NCI-H510A treated with DMSO at 0.1 percent for 48 hours (cell line): ENCODE data around the gene UBAC2.
A peak's percentile ranks its signal among the peaks of the same experiment; 100 is the strongest.

Source experiments
- DNase-seq: peaks from one replicate; lab custom pipeline; 2025; lab: John Stamatoyannopoulos, UW

UBAC2 gene

DNA sequence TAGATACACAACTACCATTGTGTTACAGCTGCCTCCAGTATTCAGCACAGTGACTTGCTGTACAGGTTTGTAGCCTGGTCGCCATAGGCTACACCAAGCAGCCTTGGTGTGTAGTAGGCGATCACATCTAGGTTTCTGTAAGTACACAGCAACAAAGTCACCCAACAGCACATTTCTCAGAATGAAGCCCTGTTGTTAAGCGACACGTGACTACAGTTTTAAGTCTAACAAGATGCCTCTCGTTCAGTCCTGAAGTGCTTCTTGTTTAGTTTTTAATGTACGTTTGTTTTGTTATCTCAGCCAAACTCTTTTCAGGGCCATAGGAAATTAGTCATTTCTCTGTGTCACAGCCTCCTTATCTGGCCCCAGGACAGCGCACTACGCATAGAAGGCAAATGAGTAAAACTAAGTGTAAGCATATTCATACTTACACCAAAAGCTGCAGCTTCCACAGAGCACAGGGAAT is 156.5 kb downstream of the UBAC2 start:
- DNase-seq: no peak

DNA sequence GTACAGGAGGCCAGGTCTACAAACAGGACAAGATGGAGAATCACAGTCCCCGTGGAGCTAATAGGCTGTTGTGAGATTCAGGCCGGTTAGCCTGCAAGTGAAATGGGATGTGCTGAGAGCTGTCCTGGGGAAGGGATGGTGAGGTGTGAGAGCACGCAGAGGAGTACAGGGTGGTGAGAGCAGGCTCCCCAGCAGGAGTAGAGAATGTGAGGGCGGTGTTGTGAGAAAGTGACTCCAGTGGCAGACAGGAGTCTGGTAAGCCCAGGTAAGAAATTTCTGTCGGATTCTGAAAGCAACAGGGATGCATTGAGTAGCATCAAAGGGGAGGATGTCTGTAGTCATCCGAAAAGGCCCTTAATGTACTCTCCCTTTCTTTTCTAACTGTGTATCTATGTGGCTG is 157.3 kb downstream of the UBAC2 start:
- no peak for DNase-seq

DNA sequence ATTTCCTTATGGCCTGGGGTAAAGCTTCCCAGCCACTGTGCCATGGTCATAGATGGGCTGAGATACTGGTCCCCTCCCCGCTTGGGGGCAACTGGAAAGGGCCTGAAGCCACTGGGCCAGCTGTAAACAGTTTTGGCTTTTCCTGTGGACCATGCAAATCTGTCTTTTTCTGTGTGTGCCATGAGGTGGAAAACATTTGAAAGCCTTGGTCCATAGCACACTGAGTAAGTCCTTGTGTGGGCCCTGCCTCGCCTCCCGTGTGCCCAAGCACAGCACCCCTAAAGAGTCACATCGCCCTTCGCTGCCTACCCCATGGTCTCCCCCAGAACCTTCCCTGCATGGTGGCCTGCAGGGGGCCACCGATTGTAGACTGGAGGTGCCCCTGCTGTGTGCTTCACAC is 158.9 kb downstream of the UBAC2 start:
- DNase-seq: no peak

DNA sequence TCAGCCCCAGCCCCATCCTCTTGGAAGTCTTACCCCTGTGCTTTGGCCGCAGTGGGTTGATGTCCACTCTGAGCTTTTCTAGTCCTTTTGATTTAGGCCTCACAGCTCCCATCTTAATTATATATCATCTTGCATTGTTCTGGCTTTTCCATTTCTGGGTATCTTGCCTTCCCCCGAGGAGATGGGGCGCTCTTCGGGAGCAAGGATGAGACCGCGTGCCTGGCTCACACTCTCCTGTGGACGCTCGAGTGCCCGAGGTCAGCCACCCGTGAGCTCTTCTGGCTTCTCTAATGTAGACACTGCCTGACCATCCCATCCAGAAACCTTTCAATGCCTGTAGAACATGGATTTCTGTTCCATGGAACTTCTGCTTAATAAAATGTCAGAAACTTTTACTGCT is 160.0 kb downstream of the UBAC2 start:
- DNase-seq: no peak

DNA sequence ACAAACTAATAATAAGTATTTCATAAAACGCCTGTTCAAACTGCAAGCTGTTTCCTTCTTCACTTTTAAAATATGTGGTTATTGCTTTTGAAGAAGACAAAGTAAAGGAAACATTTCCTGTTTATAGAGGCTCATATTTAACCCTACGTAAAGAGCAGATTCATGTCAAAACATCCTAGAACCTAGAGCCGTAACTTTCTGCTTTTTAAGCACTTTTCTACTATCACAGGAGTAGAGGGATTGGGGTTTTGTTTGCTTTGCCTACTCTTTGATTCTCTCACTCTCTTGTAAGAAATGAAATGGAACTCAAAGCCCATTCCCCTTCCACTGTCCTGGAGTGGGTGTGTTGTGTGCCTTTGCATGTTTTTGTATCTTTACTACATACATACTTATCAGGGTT is 160.5 kb downstream of the UBAC2 start:
- DNase-seq: no peak

DNA sequence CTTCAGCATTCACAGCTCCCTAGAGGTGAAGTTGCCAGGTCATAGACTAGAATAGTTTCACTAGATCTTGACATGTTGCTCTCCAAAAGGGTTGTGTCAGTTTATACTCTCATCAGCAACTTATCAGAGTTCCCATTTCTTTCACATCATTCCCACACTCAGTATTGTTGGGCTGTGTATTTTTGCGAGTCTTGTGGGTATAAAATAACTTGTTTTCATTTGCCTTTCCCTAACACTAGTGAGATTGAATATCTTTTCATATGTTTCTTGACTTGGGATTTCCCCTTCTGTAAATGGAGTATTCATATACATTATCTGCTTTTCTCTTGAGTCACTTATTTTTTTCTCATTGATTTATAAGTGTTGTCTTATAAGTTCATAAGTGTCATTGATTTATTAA is 161.7 kb downstream of the UBAC2 start:
- no peak for DNase-seq

DNA sequence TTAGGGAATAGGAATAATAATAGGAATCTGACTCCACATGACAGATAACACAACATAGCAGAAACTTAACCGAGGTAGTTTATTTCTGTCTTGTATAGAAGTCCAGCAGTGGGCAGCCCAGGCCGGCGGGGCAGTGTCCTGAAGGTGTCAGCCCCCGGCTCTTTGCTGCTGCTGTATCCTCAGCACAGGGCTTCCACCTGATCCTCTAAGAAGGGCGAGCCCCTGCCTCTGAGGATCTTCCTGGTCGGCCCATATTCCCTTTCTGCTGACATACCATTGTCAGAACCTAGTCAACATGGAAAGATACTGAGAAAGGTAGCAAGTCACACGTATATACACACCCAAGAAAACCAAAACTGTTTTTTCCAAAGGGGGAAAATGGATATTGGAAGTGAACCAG is 162.7 kb downstream of the UBAC2 start:
- DNase-seq: no peak

- DNase-seq: no peak
These were observed 163.3 kb downstream of the UBAC2 start for GRCh38 chr13:99363949-99364348.

DNA sequence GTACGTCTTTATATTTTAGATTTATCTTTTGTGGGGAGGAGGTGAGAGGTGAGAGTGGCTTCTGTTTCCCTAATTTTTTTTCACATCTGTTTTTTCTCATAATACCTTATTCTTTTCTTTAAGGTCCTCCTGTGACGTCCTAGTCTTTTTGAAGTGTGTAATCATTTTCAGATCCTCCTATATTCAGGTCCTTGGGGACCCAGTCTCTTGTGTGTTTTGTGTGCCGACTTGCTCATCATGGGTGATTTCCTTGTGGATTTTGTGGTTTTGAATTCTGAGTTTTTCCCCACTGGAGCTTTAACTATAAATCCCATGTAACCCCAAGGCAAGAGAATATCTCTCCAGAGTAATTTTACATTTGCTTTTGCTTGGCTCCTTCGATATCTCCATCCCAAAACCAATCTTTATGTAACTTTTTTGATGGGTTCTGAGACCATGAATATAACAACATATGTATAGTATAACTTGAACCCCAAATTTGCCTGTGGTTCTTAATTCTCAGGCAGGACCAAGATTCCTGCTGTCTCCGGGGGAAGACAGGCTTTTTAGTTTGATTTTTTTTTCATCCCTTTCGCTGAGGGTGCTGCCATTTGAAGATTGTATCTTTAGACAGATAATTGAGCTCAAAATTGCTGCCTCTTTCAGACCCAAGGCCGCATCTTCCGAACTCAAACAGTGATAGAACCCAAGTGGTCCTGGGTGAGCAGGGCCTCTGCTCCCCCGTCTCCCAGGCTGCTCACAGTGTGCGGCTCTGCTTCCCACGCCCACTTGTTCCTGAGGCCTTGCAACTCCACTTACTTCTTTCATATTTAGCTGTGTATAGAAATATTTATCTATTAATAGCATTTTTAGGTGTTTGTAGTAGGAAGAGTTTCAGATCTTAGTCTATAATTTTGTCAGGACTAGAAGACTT is 165.7 kb downstream of the UBAC2 start:
- DNase-seq: no peak

DNA sequence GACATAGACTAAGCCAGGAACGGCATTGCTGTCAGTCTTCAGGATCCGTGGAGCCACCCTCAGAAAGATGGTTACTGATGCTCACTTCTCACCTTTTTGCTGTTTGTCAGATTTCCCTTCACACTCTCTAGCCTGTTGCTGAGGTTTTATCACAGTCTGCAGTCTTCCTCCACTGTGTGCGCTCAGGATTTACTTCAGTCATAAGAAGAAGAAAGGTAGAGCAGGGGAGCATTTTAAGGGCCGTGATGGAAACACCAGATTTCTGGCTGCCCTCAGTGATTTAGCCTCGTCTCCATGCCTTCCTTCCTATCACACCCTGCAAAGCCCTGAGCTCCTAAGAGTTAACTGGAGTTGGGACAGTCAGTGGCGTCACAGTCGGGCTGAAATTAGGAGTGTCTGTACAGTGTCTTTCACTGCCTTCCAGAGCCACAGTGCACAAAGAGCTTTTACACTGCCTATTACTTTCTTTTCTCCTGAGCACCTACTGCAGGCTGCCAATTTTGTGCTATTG is 166.5 kb downstream of the UBAC2 start:
- no peak for DNase-seq

DNA sequence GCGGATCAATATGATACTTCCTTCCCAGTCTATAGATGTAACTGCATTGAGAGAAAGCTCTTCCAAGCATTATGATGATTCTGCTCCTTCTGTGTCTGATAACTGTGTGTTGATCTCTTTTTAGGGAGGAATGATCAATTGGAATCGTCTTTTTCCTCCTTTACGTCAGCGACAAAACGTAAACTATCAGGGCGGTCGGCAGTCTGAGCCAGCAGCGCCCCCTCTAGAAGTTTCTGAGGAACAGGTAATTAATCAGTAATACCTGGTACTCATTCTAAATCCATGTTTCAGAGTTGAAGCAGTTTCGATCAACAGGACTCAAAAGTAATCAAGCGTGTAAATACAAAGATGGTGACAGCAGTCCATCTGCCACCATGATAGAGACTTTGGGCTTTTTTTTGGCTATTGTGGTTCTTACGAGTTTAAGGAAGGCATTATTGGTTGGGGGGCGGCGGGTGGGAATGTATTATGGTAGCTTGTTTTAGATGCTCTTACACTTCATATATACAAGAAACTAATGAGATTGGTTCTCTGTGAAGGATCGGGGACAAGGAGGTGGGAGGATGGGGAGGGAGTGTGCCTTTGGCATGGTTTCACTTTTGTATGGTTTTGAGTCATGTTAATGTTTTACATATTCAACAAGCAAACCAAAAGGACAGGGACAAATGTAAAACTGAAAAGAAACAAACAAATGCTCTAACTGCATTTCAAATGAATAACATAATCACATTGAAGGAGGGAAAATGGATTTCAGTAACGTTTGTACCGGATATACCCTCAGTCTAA is 167.2 kb downstream of the UBAC2 start:
- no peak for DNase-seq

- peak; percentile 5 for DNase-seq
These were observed 170.0 kb downstream of the UBAC2 start for GRCh38 chr13:99370481-99371275.

DNA sequence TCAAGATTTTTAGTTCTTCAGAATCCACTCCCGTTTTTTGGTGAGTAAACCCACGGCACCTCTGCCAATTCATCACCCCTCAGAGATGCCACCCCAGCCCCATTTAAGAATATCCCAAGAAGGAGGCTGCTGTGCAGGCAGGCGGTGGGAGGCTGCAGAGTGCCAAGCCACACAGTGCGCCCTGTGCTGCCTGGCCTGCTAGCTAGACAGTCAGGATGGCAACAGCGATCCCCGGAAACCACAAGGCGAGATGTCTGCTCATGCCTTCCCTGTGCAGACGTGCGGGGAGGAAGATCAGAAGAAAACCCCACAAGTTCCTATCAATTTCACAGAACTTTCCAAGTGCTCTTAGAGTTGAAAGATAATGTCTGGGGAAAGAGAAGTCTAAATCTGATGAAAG is 171.3 kb downstream of the UBAC2 start:
- DNase-seq: no peak

DNA sequence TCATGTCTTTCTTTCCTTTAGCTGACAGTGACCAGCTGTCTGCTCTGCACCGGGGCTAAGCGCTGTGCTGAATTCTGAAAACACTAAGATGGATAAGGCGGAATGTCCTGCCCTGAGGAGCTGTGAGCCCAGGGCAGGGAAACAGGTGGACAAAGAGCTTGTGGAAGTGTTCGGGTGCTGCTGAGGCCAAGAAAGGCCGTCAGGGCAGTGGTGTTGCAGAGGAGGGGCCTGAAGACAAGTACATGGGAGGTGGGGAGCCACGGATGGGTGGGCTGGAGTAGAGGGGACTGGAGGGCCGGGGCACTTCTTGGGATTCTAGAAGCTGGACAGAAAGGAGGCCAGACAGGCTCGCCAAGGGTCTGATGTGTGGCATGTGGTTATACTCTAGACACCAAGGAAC is 172.8 kb downstream of the UBAC2 start:
- no peak for DNase-seq

DNA sequence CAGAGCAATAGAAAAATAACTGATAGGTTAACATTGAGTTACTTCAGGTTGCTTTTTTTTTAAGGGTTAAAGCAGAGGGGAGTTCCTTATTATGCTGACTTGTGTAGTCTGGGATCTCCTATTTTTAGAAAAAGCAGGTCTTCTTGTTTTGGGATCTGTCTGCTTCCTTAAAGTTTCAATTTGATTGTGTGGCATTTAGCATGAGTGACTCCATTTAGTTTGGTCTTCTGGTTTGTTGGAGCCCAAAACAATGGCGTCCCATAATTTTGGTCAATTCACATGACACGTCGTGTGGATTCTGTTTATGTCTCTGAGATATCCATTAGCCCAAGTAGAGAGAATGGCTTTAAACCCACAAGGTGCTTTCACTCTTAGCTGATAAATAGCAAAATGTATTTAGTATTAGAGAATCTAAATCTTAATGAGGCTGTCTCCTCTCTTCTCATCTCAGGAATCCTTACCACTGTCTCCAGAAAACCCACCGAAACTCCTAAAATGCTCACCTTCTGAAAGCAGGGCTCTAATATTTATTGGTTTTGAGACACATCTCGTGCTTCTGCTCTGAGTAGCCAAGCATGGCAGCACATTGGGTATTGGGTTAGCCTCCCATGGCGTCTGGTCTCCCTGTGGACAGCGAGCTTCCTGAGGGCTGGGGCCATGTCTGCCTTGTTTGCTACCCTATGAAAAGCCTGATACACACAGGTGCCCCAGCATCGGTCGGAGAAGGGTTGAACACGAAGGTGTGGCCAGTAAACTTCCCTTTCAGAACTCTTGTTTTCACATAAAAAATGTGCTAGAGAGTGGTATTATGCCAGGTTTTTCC is 173.7 kb downstream of the UBAC2 start:
- no peak for DNase-seq

GRCh38 chr13:99374994-99375737 is 174.5 kb downstream of the UBAC2 start:
- no peak for DNase-seq

DNA sequence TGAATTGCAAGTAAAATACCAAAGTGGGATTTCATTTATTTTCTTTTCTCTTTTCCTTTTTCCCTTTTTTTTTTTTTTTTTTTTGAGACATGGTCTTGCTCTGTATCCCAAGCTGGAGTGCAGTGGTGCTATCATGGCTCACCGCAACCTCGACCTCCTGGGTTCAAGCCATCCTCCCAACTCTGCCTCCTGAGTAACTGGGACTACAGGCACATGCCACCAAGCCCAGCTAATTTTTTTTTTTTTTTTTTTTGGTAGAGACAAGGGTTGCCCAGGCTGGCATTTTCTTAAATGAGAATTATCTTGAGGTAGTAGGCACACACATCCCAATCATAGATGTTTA is 175.1 kb downstream of the UBAC2 start:
- no peak for DNase-seq

GRCh38 chr13:99376132-99376531 is 175.5 kb downstream of the UBAC2 start:
- DNase-seq: no peak

DNA sequence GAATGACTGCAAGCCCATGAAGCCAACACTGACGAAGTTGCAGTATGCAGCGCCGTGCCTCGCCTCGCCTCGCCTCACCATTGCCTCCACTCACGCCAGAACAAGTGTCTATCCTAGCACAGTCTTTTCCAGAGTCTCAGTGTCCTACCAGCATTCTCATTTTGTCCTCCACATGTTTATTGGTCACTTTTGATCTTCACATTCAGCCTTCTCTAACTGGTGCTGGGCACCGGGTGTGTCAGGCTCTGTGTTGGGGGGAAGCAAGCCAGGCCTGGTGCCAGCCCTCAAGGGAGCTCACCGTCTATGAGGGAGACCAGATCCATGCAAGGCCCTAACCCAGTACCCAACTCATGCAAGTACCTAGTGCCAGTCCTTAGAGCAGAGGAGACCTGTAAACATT is 176.3 kb downstream of the UBAC2 start:
- no peak for DNase-seq

DNA sequence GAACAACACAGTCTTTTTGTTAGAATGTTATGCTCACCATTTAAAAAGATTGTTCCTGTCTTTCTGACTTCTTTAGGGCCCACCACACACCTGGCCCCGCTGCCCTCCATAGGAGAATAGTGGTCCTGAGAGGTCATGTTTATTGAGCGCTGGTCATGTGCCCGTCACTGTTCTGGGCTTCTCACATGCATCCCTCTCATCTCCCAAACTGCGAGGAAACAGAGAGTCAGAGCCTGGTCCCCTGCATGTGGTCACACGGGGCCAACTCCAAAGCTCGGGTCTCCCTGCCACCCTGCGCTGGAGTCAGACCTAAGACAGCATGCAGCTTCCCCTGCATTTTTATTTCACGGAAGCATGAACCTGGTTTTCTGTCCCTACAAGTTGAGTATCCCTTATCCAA is 177.0 kb downstream of the UBAC2 start:
- no peak for DNase-seq
